CD4-positive, alpha-beta memory T cell (primary cell): ENCODE results near the gene HOMEZ. TPM values are rescaled to one million over a fixed set of nuclear protein-coding genes. Genes with fewer than 3 reads are reported as not detected.

Experiments used
- CTCF ChIA-PET: fragments of 350-600 bp; sonication (Branson Sonifier 250); formaldehyde crosslinking; loops from one replicate; lab custom pipeline; 2021; ENCODE audit warnings: inconsistent platforms; ENCODE audit not compliant: partially characterized antibody; lab: Charles Lee
- POLR2A ChIA-PET: fragments of 350-600 bp; sonication (Branson Sonifier 250); formaldehyde crosslinking; loops from one replicate; lab custom pipeline; 2021; ENCODE audit not compliant: partially characterized antibody; lab: Charles Lee
- DNase-seq, 5 donors: peaks; one replicate each; pipeline versions ENCODE4 v3.0.0 to v3.0.0-alpha.2; 2020 to 2022; ENCODE audit warnings: mixed read lengths in 1 of 5
- H3K27ac ChIP-seq: one replicate; pipeline ENCODE4 v1.7.0; 2013; ENCODE audit warnings: low read depth, low read length
- H3K27me3 ChIP-seq: 2 replicates; pipeline ENCODE4 v1.7.0; 2013; ENCODE audit warnings: mild to moderate bottlenecking, low read length, moderate library complexity; ENCODE audit not compliant: insufficient read depth
- H3K36me3 ChIP-seq: 2 replicates; pipeline ENCODE4 v1.7.0; 2013; ENCODE audit warnings: mild to moderate bottlenecking, low read length, moderate library complexity; ENCODE audit not compliant: insufficient read depth
- H3K4me1 ChIP-seq: 2 replicates; pipeline ENCODE4 v1.7.0; 2013; ENCODE audit warnings: mild to moderate bottlenecking, low read length, moderate library complexity; ENCODE audit not compliant: insufficient read depth
- H3K4me3 ChIP-seq, 2 donors: one replicate each; pipeline ENCODE4 v1.7.0; 2013; ENCODE audit warnings: low read length in 2 of 2, mild to moderate bottlenecking in 1 of 2
- H3K9me3 ChIP-seq, 2 donors: one replicate each; pipeline ENCODE4 v1.7.0; 2013; ENCODE audit warnings: low read length in 2 of 2, control low read depth in 1 of 2; ENCODE audit not compliant: control insufficient read depth in 1 of 2
- H3K27ac Mint-ChIP-seq, 7 donors: one replicate each; pipeline ENCODE4 v1.8.0; 2020 to 2021; ENCODE audit warnings: mixed read lengths in 7 of 7, mild to moderate bottlenecking in 6 of 7, inconsistent platforms in 3 of 7, moderate library complexity in 3 of 7
- H3K27me3 Mint-ChIP-seq, 2 donors: one replicate each; pipeline ENCODE4 v1.8.0; 2020 to 2021; ENCODE audit warnings: mixed read lengths in 2 of 2
- H3K36me3 Mint-ChIP-seq, 2 donors: one replicate each; pipeline ENCODE4 v1.8.0; 2020 to 2021; ENCODE audit warnings: mixed read lengths in 2 of 2, inconsistent platforms in 1 of 2, mild to moderate bottlenecking in 1 of 2
- H3K4me1 Mint-ChIP-seq, 4 donors: one replicate each; pipeline ENCODE4 v1.8.0; 2020 to 2021; ENCODE audit warnings: mixed read lengths in 4 of 4, mild to moderate bottlenecking in 1 of 4
- H3K4me3 Mint-ChIP-seq, 8 donors: one replicate each; pipeline ENCODE4 v1.8.0; 2020 to 2021; ENCODE audit warnings: mixed read lengths in 8 of 8, mild to moderate bottlenecking in 7 of 8, moderate library complexity in 6 of 8, inconsistent platforms in 3 of 8
- H3K9me3 Mint-ChIP-seq, 8 donors: one replicate each; pipeline ENCODE4 v1.8.0; 2020 to 2021; ENCODE audit warnings: mixed read lengths in 8 of 8, mild to moderate bottlenecking in 5 of 8, inconsistent platforms in 3 of 8, moderate library complexity in 1 of 8
- intact Hi-C: fragments of 100-400 bp; cut with micrococcal nuclease; formaldehyde crosslinking; loops from one replicate; pipeline ENCODE4 v1.15.1; 2023
- polyA plus RNA-seq, 2 donors: library from polyadenylated mRNA; unstranded; fragments of 300-500 nt; fragmentation: Illumina TruSeq; gene quantifications; one replicate each; pipeline ENCODE4 v1.2.3, GENCODE V29; 2021
- total RNA-seq, 2 experiments: library from RNA; stranded (reverse); gene quantifications; one replicate each; pipeline ENCODE4 v1.2.3, GENCODE V29; 2021

HOMEZ gene
- total and polyA plus RNA-seq, 4 experiments from 2014 or later: 1.5 to 21.7 (median 13.4) TPM

GRCh38 chr14:23320584-23321571 is 34.9 kb upstream of the HOMEZ start, which contains the start of gene PABPN1:
Gene PABPN1 (plus strand): TSS chr14:23321457. CDS start chr14:23321470, 13 bp downstream.
- Histone ChIP-seq H3K27ac (peak within 1 kb of the TSS; percentile 89), H3K9me3 (no peaks in the 10 kb centered on the region), H3K36me3 (peaks cover 18% of the 10 kb centered on the region), H3K27me3 (no peaks in the 10 kb centered on the region), H3K4me1 (peaks cover 29% of the 10 kb centered on the region), H3K4me3 (peak within 1 kb of the TSS; percentile 73 to 98)
- Mint-ChIP-seq H3K4me3 (peak within 1 kb of the TSS; percentile 91 to 94 (median 92)), H3K27me3 (peaks cover 0 to 2% of the 10 kb centered on the region in 2 donors), H3K4me1 (peaks cover 18 to 37% (median 27%) of the 10 kb centered on the region in 4 donors), H3K9me3 (peaks cover 0 to 2% (median 0%) of the 10 kb centered on the region in 8 donors), H3K27ac (peak within 1 kb of the TSS; percentile 90 to 99 (median 98)), H3K36me3 (peaks cover 22 to 40% of the 10 kb centered on the region in 2 donors)
- ChIA-PET CTCF (interaction anchor here (0.6 to 5.7 kb wide), 22 partner anchors 9 to 391 kb away, joined by 3 to 93 read pairs (median 4); partner anchors contain the start of genes HOMEZ and PPP1R3E), POLR2A (interaction anchor here (0.8 to 9.1 kb wide), 31 partner anchors 9 to 1122 kb away, joined by 3 to 373 read pairs (median 5); partner anchors contain the start of genes ACIN1, AP1G2, BCL2L2 and C14orf119)
- intact Hi-C loops: loop anchor here (1.0 to 10.0 kb wide), 7 partner anchors 20 to 726 kb away; partner anchors contain the start of genes ABHD4, AP1G2, HOMEZ and NGDN
- DNase-seq: peak; percentile 96 to 100 (median 99)

GRCh38 chr14:23319746-23320583 is 34.0 kb upstream of the HOMEZ start:
- Mint-ChIP-seq H3K4me3 (peak overlapping the region; percentile 85 to 94 (median 90)), H3K4me1 (peaks cover 18 to 37% (median 27%) of the 10 kb centered on the region in 4 donors), H3K27ac (peak overlapping the region; percentile 90 to 99 (median 98)), H3K36me3 (peaks cover 19 to 34% of the 10 kb centered on the region in 2 donors), H3K9me3 (peaks cover 0 to 2% (median 0%) of the 10 kb centered on the region in 8 donors), H3K27me3 (peaks cover 0 to 2% of the 10 kb centered on the region in 2 donors)
- peak in 1 of 5 donors; percentile 50 for DNase-seq
- Histone ChIP-seq H3K4me3 (peak overlapping the region; percentile 4 to 73), H3K27ac (peak overlapping the region; percentile 89), H3K27me3 (no peaks in the 10 kb centered on the region), H3K9me3 (no peaks in the 10 kb centered on the region), H3K4me1 (peaks cover 29% of the 10 kb centered on the region), H3K36me3 (peaks cover 14% of the 10 kb centered on the region)
- intact Hi-C loops: loop anchor here (10.0 kb wide), 1 partner anchor 725 kb away; the partner anchor contains the start of gene ABHD4
- POLR2A ChIA-PET: interaction anchor here (0.9 to 9.1 kb wide), 19 partner anchors 8 to 922 kb away, joined by 3 to 373 read pairs (median 7); partner anchors contain the start of genes ACIN1, BCL2L2, C14orf119 and HOMEZ
- CTCF ChIA-PET: interaction anchor here (0.9 to 5.7 kb wide), 12 partner anchors 9 to 251 kb away, joined by 3 to 93 read pairs (median 4); partner anchors contain the start of genes HOMEZ and PPP1R3E

GRCh38 chr14:23316300-23316699 is 30.4 kb upstream of the HOMEZ start:
- Mint-ChIP-seq H3K27ac (no peak overlapping the region), H3K27me3 (peaks cover 0 to 2% of the 10 kb centered on the region in 2 donors), H3K9me3 (peaks cover 0 to 2% (median 0%) of the 10 kb centered on the region in 8 donors), H3K36me3 (peaks cover 0 to 3% of the 10 kb centered on the region in 2 donors), H3K4me3 (no peak overlapping the region), H3K4me1 (peaks cover 7 to 20% (median 12%) of the 10 kb centered on the region in 4 donors)
- CTCF ChIA-PET: interaction anchor here (0.7 to 0.9 kb wide), 2 partner anchors 11 to 509 kb away, joined by 3 read pairs; no protein-coding TSS in a partner anchor
- no peak for DNase-seq
- no peaks in the 10 kb centered on the region for H3K27me3 ChIP-seq
- H3K4me3 ChIP-seq: no peak overlapping the region
- intact Hi-C loops: no loop called here
- peaks cover 10% of the 10 kb centered on the region for H3K4me1 ChIP-seq
- no peak overlapping the region for H3K27ac ChIP-seq
- POLR2A ChIA-PET: interaction anchor here (9.1 kb wide), 1 partner anchor 11 kb away, joined by 373 read pairs; the partner anchor contains the start of genes BCL2L2 and PPP1R3E
- H3K9me3 ChIP-seq: no peaks in the 10 kb centered on the region
- H3K36me3 ChIP-seq: no peaks in the 10 kb centered on the region

GRCh38 chr14:23310546-23310945 is 24.6 kb upstream of the HOMEZ start:
- no peak overlapping the region for H3K27ac Mint-ChIP-seq
- H3K9me3 Mint-ChIP-seq: no peaks in the 10 kb centered on the region
- no peaks in the 10 kb centered on the region for H3K36me3 ChIP-seq
- H3K4me3 ChIP-seq: no peak overlapping the region
- H3K4me3 Mint-ChIP-seq: no peak overlapping the region
- no peaks in the 10 kb centered on the region for H3K9me3 ChIP-seq
- H3K4me1 Mint-ChIP-seq: no peaks in the 10 kb centered on the region
- no peaks in the 10 kb centered on the region for H3K27me3 ChIP-seq
- CTCF ChIA-PET: interaction anchor here (1.2 kb wide), 1 partner anchor 10 kb away, joined by 4 read pairs; no protein-coding TSS in a partner anchor
- no peaks in the 10 kb centered on the region for H3K4me1 ChIP-seq
- intact Hi-C loops: no loop called here
- POLR2A ChIA-PET: interaction anchor here (1.4 to 1.7 kb wide), 2 partner anchors 9 to 11 kb away, joined by 12 to 13 read pairs; partner anchors contain the start of genes PABPN1 and PPP1R3E
- H3K27me3 Mint-ChIP-seq: peaks cover 14 to 29% of the 10 kb centered on the region in 2 donors
- no peaks in the 10 kb centered on the region for H3K36me3 Mint-ChIP-seq
- no peak for DNase-seq
- no peak overlapping the region for H3K27ac ChIP-seq

GRCh38 chr14:23308721-23309445 is 23.0 kb upstream of the HOMEZ start:
- H3K9me3 Mint-ChIP-seq: no peaks in the 10 kb centered on the region
- no peaks in the 10 kb centered on the region for H3K4me1 ChIP-seq
- H3K4me1 Mint-ChIP-seq: no peaks in the 10 kb centered on the region
- no peak overlapping the region for H3K27ac ChIP-seq
- H3K4me3 ChIP-seq: no peak overlapping the region
- POLR2A ChIA-PET: interaction anchor here (9.6 kb wide), 1 partner anchor 12 kb away, joined by 373 read pairs; the partner anchor contains the start of gene PABPN1
- H3K36me3 ChIP-seq: no peaks in the 10 kb centered on the region
- no peaks in the 10 kb centered on the region for H3K36me3 Mint-ChIP-seq
- intact Hi-C loops: no loop called here
- peaks cover 17 to 33% of the 10 kb centered on the region in 2 donors for H3K27me3 Mint-ChIP-seq
- H3K27me3 ChIP-seq: no peaks in the 10 kb centered on the region
- H3K27ac Mint-ChIP-seq: peak overlapping the region in 1 of 7 donors; percentile 59
- CTCF ChIA-PET: no interaction called here
- no peak for DNase-seq
- H3K4me3 Mint-ChIP-seq: no peak overlapping the region
- H3K9me3 ChIP-seq: no peaks in the 10 kb centered on the region
